Amniotic stem cell (primary cell): ENCODE measurements around the gene RAP1GAP.

Experiments
- DNase-seq: peaks from one replicate; lab custom pipeline; 2025; lab: John Stamatoyannopoulos, UW

Gene RAP1GAP

DNA sequence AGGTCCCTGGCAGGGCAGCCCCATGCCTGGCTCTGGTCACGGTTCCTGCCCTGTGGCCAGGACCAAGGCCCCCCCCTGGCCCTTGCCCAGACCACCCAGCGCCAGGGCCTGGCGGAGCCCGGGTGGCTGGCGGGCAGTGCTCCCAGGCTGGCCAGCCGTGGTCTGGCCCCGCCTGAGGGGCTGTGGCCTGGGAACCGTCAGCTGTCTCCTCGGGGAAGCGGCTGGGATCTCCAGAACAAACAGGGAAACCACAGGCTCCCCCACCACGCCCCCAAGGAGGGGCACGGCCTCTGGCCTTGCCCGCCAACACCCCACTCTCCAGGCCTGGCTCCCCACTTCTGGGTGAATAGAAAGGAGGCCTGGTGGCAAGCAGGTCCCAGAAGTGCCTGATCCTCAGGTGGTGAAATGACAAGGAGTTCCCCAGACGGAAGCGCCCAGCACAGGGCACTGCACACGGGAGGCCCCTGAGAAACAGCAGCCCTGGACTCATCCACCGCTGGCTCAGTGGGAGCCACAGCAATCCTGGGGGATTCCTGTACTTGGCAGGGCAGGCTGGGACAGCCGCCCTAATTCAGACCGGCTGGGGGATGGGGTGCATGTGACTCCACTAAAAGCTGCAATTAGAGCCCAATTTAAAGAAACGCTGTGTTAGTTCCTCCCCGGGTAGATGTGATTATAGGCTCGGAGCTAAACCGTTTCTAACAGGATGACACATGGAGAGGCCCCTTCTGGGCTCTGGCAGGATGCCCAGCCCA is 78.9 kb downstream of the RAP1GAP start:
- DNase-seq = no peak

DNA sequence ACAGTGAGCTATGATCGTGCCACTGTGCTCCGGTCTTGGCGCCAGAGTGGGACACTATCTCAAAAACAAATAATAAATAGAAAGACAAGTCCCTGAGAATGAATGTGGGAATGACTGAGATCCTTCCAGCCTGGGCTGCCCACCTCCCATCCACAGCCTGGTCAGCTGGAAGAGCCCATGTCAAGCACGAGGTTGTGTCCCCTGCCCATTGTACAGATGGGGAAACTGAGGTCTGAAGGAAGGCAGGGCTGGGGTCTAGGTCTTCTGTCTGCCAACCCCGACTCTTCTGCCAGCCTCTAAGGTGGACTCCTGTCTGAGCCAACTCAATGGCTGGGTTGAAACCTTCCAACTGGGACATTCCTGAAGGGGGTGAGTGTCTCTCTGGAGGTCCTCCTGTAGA is 79.5 kb downstream of the RAP1GAP start:
- DNase-seq = no peak

DNA sequence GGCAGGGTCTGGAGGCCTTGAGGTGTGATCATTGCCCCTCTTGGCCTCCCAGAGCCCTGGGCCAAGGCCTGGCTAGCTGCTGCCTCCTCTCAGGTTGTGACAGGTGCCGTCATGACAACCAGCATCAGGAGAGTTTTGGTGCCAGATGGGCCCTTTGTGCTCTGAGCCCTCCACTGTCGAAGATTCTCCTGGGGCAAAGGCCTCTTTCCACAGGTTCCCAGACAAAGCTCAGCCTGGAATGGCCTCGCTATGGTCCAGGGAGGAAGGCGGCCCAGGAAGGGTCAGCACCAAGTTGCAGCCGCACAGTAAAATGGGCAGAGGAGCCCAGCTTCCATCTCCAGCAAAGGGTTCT is 81.6 kb downstream of the RAP1GAP start:
- DNase-seq = no peak

DNA sequence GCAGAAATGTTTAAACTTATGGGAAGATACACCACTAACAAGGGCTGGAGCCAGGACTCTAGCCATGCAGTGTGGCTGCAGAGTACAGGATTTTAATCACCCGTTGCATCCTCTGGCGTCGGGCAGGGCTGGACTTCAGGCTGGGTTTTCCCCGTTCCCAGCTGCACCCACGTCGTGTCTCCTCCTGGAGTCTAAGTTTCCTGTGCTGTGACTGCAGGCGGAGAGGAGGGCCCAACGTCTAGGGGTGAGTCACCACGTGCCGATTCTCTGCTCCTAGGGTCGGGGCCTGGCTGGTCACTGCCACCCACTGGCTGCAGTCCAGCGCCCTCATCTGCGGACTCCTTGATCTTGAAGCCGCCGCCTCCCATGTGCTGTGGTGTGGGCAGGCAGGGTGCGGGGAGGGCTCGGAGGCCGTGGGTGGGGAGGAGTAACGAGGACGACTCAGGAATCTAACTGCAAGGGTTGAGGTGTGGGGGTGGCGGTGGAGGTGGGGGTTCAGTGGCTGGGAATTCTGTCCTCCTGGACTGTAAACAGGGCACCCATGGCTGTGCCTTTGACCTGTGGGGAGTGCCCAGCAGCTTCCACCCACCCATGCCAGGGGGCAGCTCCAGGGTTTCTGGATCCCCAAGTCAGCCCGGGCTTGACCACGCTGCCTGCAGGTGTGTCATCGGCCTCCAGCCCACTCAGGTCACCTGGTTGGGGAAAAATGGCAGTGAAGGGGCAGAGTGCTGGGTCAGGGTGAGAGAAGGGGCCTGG is 82.1 kb downstream of the RAP1GAP start:
- DNase-seq = peak; percentile 73

DNA sequence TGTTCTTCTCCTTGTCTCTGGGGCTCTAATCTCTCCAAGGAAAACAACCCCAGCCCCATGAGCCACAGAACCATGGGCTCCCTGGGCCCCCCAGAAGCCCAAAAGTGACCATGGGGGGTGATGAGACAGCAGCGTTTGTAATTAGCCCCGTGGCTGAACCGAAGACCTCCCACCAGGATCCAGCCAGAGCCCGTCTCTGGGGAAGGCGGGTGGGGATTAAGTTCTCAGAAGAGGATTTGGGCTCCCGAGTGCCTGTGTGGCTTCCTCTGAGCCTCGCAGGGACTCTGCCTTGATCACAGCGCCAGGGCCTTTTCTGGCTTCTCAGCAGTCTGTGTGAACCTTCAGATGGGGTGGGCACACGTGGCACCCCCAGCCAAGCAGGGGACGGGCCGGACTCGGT is 82.9 kb downstream of the RAP1GAP start:
- no peak for DNase-seq

DNA sequence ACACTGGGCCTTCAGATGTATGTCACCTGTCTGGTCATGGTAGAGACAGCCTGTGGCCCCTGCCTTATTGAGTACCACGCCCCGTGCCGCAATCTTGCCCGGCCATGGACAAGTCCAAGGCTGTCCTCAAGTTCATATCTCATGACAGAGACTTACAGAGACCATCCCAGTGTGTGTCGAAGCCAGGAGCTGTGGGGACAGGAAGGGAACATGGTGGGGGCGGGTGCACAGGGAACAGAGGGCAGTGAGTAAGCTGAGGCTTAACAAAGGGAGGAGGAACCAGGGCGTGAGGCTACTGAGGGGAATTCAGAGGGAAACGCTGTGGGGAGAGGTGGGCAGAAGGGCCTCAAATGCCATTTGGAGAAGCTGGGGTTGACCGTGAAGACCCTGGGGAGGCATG is 84.1 kb downstream of the RAP1GAP start:
- DNase-seq = no peak

DNA sequence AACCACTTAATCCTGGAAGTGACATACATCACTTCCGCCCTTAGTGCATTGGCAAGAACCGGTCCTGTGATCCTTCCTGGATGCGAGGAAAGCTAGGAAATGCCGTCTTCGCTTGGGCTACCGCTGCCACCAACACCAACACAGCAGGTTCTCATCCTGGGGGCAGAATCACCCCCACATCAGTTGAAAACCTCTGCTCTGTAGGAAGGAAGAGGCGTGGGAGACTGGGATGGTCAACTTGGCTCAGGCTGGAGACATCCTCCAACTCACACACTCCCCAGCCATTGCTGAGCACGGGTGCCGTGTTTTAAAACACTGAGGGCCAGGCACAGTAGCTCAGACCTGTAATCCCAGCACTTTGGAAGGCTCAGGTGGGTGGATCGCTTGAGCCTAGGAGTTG is 85.1 kb downstream of the RAP1GAP start:
- no peak for DNase-seq

DNA sequence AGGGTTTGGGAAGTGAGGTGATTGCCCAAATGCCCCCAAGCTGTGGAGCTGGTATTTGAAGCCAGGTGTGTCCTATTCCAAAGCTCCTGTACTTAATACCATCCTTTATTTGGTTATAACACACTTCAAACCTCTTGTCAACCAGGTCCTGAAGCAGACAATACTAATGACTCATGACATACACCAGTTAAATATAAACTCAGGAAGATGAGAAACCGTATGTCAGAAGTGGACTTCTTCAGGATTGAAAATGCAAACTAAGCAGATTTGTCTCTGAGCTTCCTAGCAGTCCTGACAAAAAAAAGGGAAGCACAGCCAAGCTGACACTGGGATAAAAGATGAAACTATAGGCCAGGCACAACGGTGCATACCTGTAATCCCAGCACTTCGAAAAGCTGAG is 89.4 kb downstream of the RAP1GAP start:
- no peak for DNase-seq

DNA sequence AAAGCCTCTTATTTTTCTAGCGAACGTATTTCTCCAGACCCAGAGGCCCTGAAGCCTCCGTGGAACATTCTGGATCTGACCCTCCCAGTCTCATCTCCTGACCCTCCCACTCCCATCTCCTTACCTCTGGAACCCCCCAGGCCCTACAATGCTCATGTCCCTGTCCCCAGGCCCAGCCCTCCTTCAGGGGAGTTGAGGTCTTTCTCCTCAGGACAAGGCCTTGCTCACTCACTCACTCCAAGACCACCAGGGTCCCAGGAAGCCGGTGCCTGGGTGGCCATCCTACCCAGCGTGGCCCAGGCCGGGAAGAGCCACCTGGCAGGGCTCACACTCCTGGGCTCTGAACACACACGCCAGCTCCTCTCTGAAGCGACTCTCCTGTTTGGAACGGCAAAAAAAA is 91.2 kb downstream of the RAP1GAP start:
- DNase-seq = no peak

DNA sequence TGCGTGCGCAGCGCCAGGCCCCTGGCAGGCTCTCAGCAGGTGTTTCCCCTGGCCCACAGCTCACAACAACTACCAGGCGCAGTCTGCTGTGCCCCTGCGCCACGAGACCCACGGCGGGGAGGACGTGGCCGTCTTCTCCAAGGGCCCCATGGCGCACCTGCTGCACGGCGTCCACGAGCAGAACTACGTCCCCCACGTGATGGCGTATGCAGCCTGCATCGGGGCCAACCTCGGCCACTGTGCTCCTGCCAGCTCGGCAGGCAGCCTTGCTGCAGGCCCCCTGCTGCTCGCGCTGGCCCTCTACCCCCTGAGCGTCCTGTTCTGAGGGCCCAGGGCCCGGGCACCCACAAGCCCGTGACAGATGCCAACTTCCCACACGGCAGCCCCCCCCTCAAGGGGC is 91.8 kb downstream of the RAP1GAP start:
- DNase-seq = no peak

DNA sequence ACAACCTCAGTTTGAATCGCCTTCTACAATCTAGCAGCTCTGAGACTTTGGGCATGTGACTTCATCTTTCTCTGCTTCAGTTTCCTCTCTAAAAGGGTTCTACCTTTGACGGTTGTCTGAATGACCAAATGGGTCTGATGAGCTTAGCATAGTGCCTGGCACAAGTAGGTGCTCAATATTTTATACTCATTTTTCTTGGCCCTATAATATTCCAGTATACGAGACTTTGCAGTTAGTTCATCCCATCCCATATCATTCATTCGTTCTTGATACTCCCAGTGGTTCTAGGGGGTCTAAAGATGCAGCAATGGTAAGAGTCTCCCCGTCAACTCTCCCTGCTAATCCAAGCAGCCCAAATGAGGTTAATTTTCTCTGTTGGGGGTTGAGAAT is 92.4 kb downstream of the RAP1GAP start:
- DNase-seq = no peak

DNA sequence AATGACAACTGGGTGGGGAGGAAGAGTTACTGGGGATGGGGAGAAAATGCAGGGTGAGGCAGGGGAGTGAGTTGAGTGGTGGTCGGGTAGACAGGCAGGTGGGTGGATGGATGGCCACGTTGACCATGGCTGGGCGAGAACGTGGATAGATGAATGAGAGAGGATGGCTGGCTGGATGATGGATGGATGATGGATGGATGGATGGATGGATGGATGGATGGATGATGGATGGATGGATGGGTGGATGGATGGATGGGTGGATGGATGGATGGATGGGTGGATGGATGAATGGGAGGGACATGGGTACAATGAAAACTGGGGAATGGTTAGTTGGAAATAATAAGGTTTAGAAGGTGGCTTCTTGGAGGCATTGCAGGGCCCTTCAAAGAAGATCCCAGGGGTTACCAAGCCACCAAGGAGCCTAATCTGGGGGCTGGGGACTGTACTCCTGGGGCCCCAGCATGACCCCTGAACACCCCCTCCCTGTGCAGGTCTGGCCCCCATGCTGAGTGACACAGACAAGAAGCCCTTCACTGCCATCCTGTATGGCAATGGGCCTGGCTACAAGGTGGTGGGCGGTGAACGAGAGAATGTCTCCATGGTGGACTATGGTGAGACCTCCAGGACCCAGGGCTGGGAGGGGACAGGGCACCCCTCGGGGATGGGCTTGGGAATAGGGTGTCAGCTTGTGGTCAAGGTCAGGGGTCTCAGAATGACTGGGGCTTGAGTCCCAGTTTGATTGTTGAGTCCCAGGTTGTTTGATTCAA is 92.9 kb downstream of the RAP1GAP start:
- DNase-seq = no peak

DNA sequence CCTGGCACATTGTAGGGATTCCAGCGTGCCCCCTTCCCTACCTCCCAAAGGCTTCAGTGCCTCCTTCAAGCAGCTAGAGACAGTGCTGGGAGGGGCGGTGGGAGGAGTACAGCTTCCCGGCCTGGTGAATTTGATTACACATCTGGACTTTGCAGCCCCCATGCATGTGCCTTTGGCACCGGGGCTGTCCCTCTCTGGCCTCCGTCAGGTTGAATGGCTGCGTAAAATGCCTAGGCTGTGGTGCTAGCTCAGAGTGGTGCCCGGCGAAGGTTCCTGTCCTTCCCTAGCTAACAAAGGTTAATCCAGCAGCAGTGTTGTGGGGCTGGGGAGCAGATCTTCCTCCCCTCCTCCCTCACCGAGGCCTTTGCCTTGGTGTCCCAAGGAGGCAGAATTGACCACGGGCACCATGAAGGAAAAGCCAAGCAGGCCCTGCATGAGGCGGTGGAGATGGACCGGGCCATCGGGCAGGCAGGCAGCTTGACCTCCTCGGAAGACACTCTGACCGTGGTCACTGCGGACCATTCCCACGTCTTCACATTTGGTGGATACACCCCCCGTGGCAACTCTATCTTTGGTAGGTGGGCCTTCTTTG is 93.7 kb downstream of the RAP1GAP start:
- no peak for DNase-seq

DNA sequence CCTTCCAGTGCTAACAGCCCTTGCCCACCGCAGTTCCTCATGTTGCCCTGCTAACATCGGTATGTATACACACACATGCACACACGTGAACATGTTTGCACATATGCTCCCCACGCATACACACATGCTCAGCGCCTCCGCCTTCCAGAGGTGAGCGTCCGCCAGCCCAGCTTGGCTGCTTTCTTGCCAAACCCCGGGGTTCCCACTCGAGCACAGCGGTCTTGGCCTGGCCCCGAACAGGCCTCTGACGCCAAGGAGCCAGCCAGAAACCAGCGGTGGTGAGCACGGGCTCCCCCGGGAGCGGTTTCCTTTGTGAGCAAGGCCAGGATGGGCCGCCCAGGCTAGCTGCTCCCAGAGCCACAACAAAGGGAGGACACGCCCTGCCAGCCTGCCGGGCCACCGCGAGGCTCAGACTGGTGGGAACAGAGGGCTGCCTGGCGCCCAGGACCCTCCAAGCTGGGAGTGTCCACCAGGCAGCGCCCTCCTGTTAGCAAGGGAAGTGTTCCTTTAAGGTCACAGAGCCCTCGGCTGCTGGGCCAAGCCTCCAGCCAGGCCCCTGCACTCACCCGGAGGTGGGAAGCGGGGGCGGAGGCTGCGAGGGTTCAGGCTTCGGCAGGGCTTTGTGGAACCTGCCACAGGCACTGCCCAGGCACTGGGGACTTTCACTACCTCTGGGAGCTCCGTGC is 94.5 kb downstream of the RAP1GAP start:
- DNase-seq = no peak

DNA sequence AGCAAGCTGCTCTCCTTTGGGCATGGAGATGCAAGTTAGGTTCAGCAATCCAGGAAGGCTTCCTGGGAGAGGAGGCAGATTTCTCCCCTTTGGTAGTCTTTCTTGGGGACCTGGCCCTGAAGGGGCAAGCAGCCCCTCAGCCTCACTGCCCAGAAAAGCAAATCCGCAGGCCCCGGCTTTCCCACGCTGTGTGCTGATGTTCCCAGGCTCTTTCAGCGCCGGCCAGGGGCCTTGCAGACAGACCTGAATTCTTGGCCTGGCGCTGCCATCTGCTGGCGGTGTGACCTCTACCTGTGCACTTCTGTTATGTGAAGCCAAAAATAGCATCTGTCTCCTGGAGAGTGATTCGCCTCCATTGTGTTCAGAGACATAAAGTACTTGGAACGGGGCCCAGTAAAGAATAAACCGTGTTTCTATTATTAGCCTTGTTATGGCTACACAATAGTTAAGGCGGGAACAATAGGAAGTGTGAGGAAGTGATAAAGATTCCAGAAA is 95.1 kb downstream of the RAP1GAP start:
- peak; percentile 23 for DNase-seq

DNA sequence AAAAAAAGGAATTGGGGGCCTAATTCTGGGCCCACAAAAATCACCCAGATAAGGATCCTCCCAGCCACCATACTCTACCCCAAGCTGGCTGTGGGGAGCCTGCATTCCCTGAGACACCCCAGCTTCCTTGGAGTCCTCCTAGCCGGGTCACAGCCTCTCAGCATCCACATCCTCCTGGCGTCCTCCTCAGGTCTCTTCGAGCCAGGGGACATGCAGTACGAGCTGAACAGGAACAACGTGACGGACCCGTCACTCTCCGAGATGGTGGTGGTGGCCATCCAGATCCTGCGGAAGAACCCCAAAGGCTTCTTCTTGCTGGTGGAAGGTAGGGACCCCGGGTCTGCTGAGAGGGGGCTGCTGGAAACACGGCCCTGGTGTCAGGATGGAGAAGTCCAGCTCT is 95.7 kb downstream of the RAP1GAP start:
- DNase-seq = no peak

DNA sequence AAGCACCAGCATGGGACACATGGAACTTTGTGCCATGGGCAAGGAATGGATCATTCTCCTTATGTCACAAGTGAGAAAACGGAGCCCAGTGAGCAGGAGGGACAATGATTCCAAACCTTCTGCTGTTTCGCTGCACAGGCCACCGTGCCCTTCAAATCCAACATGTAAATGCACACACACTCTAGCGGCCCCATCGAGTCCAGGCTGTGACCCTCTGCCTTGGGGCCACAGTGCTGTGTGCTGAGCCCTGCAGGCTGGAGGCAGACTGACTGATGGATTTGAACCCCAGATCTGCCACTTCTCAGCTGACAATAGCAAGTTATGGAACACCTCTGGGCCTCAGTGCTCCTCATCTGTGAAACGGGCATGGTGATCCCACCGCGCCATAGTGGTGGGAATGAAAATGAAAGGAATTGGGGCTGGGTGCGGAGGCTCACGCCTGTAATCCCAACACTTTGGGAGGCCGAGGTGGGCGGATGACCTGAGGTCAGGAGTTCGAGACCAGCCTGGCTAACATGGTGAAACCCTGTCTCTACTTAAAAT is 96.4 kb downstream of the RAP1GAP start:
- no peak for DNase-seq

DNA sequence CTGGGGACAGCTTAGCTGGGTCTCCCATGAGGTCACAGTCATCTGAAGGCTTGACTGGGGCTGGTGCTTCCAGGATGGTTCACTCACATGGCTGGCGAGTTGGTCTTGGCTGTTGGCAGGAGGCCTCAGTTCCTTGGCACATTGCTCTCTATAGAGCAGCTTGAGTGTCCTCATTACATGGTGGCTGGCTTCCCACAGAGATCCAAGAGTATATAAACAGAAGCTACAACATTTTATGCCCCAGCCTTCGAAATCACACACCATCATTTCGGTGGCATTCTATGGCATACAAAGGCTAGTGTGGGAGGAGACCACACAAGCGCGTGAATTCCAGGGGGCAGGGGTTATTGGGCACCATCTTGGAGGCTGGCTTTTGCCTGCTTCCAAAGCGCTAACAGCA is 96.9 kb downstream of the RAP1GAP start:
- DNase-seq = no peak

DNA sequence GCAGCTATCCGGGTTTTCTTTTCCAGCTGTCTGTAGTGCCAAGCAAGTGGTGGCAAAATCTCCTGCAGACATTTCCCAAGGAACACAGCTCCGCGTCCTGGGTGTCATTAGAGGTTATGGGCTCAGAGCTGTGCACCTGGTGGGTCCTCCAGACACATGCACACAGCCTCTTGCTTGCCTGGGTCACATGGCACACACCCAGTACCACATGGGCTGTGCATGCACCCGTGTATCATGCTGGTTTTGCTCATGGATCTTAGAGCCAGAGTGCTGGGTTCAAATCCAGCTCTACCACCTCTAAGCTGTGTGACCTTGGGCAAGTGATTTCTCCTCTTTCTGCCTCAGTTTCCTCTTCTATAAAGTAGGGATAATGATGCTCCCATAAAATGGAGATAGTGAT is 98.3 kb downstream of the RAP1GAP start:
- DNase-seq = no peak

DNA sequence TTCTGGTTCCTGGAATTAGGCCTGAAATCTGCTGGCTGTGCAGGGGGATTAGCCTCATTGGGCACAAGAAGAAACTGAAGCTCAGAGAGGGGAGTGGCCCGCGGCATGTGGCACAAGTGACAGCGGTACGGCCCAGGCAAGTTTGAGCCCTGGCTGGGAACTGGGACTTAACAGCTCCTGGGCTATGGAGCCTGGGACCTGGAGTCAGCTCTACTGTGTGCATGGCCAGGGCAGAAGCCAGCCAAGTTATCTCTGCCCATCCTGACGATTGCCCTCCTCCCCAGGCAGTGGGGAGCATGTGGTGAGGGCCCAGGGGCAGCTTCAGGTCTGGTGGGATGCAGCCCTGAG is 98.7 kb downstream of the RAP1GAP start:
- DNase-seq = no peak

DNA sequence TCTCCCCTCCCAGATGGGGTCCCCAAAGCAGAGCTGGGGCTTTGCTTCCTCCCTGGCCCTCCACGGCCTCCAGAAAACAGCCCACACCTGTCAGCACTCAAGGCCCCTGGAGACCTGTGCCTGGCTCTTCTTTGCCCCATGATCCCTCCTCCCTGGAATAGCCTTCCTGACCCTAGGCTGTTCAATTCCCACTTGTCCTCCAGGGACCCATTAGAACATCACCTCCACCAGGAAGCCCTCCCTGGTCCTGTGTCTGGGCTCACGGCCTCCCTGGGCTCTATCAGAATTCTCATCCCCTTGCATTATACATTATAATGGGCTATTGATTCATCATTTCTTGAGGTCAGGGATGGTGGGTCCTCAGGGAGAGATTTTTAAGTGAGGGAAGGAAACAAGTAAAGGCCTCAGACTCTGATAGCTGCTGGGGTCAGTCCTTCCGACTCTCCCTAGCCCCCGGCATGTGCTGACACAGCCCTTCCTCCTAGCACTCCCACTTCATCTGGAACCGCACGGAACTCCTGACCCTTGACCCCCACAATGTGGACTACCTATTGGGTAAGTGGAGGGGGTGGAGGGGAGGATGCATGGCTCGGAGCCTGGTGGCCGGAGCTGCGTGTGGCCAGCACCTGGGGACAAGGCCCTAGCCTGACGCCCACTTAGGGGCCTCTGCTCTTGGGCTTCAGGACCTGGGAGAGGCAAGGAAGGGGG is 99.2 kb downstream of the RAP1GAP start:
- no peak for DNase-seq
